H9 (cell line): ENCODE results near the gene ACAD8. TPM values are rescaled to one million over a fixed set of nuclear protein-coding genes. Genes with fewer than 3 reads are reported as not detected.

Source experiments
- DNase-seq: peaks from one replicate; pipeline ENCODE4 v3.0.0-alpha.2; 2017
- H2AFZ ChIP-seq: one replicate; pipeline ENCODE4 v1.6.1; 2013; ENCODE audit warnings: mild to moderate bottlenecking, low read length, control low read depth, moderate library complexity
- H2AK5ac ChIP-seq: 2 replicates; pipeline ENCODE4 v1.6.1; 2013; ENCODE audit warnings: low read length, control low read depth, mixed read lengths; ENCODE audit not compliant: insufficient read length
- H2BK120ac ChIP-seq: one replicate; pipeline ENCODE4 v1.6.1; 2013; ENCODE audit warnings: low read depth, mild to moderate bottlenecking, low read length, control low read depth, inconsistent platforms; ENCODE audit not compliant: poor library complexity, severe bottlenecking
- H2BK12ac ChIP-seq: 2 replicates; pipeline ENCODE4 v1.6.1; 2013; ENCODE audit warnings: low read length, control low read depth, mixed read lengths, low read depth; ENCODE audit not compliant: insufficient read length
- H2BK15ac ChIP-seq: 2 replicates; pipeline ENCODE4 v1.6.1; 2013; ENCODE audit warnings: low read depth, low read length, control low read depth
- H2BK20ac ChIP-seq: one replicate; pipeline ENCODE4 v1.6.1; 2013; ENCODE audit warnings: low read depth, mild to moderate bottlenecking, low read length, control low read depth, inconsistent platforms; ENCODE audit not compliant: poor library complexity, severe bottlenecking
- H2BK5ac ChIP-seq: 2 replicates; pipeline ENCODE4 v1.6.1; 2013; ENCODE audit warnings: low read length, control low read depth, mixed read lengths; ENCODE audit not compliant: insufficient read length
- H3K14ac ChIP-seq: 2 replicates; pipeline ENCODE4 v1.6.1; 2013; ENCODE audit warnings: low read length, control low read depth; ENCODE audit not compliant: insufficient read depth
- H3K18ac ChIP-seq: 2 replicates; pipeline ENCODE4 v1.6.1; 2013; ENCODE audit warnings: low read depth, mild to moderate bottlenecking, mixed read lengths, low read length, control low read depth; ENCODE audit not compliant: insufficient read length
- H3K23ac ChIP-seq: 2 replicates; pipeline ENCODE4 v1.6.1; 2013; ENCODE audit warnings: low read length, control low read depth, mixed read lengths, low read depth; ENCODE audit not compliant: insufficient read length
- H3K23me2 ChIP-seq: 2 replicates; pipeline ENCODE4 v1.6.1; 2013; ENCODE audit warnings: low read depth, mild to moderate bottlenecking, mixed read lengths, low read length, control low read depth; ENCODE audit not compliant: insufficient read length, poor library complexity, severe bottlenecking
- H3K27ac ChIP-seq: 2 replicates; pipeline ENCODE4 v1.5.1; 2013; ENCODE audit warnings: low read length, control low read depth, mixed read lengths, low read depth; ENCODE audit not compliant: insufficient read length
- H3K27me3 ChIP-seq: 2 replicates; pipeline ENCODE4 v1.6.1; 2013; ENCODE audit warnings: low read length, control low read depth, inconsistent platforms; ENCODE audit not compliant: insufficient read depth
- H3K4ac ChIP-seq: 2 replicates; pipeline ENCODE4 v1.6.1; 2013; ENCODE audit warnings: low read depth, mild to moderate bottlenecking, control low read depth, inconsistent platforms, low read length, moderate library complexity
- H3K4me1 ChIP-seq: 2 replicates; pipeline ENCODE4 v1.6.1; 2013; ENCODE audit warnings: low read length, control low read depth, inconsistent platforms; ENCODE audit not compliant: insufficient read depth
- H3K4me2 ChIP-seq: 2 replicates; pipeline ENCODE4 v1.6.1; 2013; ENCODE audit warnings: low read length, control low read depth, mixed read lengths; ENCODE audit not compliant: insufficient read length, insufficient read depth
- H3K56ac ChIP-seq: 2 replicates; pipeline ENCODE4 v1.6.1; 2013; ENCODE audit warnings: low read depth, mild to moderate bottlenecking, mixed read lengths, low read length, control low read depth; ENCODE audit not compliant: insufficient read length
- H3K79me1 ChIP-seq: 2 replicates; pipeline ENCODE4 v1.6.1; 2013; ENCODE audit warnings: low read depth, mild to moderate bottlenecking, moderate library complexity, low read length, control low read depth, inconsistent platforms; ENCODE audit not compliant: insufficient read depth, poor library complexity, severe bottlenecking
- H3K79me2 ChIP-seq: 2 replicates; pipeline ENCODE4 v1.6.1; 2013; ENCODE audit warnings: low read length, control low read depth, inconsistent platforms; ENCODE audit not compliant: insufficient read depth
- H3K9ac ChIP-seq: 2 replicates; pipeline ENCODE4 v1.6.1; 2013; ENCODE audit warnings: low read length, control low read depth, mixed read lengths; ENCODE audit not compliant: insufficient read length; ENCODE audit errors: extremely low read depth
- H3K9me3 ChIP-seq: one replicate; pipeline ENCODE4 v1.6.1; 2013; ENCODE audit warnings: low read depth, low read length, inconsistent platforms; ENCODE audit not compliant: control insufficient read depth
- H3T11ph ChIP-seq: one replicate; pipeline ENCODE4 v1.6.1; 2013; ENCODE audit warnings: mild to moderate bottlenecking, low read length, control low read depth, inconsistent platforms
- H4K20me1 ChIP-seq: one replicate; pipeline ENCODE4 v1.6.1; 2013; ENCODE audit not compliant: control insufficient read depth, insufficient read length, insufficient read depth
- H4K5ac ChIP-seq: 2 replicates; pipeline ENCODE4 v1.6.1; 2013; ENCODE audit warnings: low read depth, mild to moderate bottlenecking, mixed read lengths, low read length, control low read depth; ENCODE audit not compliant: insufficient read length
- H4K8ac ChIP-seq: replicated peaks from 2 replicates; pipeline ENCODE4 v1.6.1; 2013; ENCODE audit warnings: low read length, control low read depth, mixed read lengths, low read depth; ENCODE audit not compliant: insufficient read length
- H4K91ac ChIP-seq: 2 replicates; pipeline ENCODE4 v1.6.1; 2013; ENCODE audit warnings: low read depth, mild to moderate bottlenecking, moderate library complexity, mixed read lengths, low read length, control low read depth; ENCODE audit not compliant: insufficient read length
- H3K27ac Mint-ChIP-seq, 3 experiments: 2 replicates in 2 of 3; 3 replicates in 1 of 3; pipeline ENCODE4 v1.8.0; 2020 to 2021; ENCODE audit warnings: mixed read lengths in 3 of 3, mild to moderate bottlenecking in 1 of 3, moderate library complexity in 1 of 3
- H3K27me3 Mint-ChIP-seq: 2 replicates; pipeline ENCODE4 v1.8.0; 2021; ENCODE audit warnings: low read depth, mild to moderate bottlenecking, moderate library complexity, mixed read lengths
- H3K36me3 Mint-ChIP-seq, 3 experiments: 2 replicates in 2 of 3; 3 replicates in 1 of 3; pipeline ENCODE4 v1.8.0; 2020 to 2021; ENCODE audit warnings: low read depth in 3 of 3, mixed read lengths in 3 of 3; ENCODE audit not compliant: insufficient read depth in 1 of 3
- H3K4me1 Mint-ChIP-seq, 2 experiments: 2 replicates each; pipeline ENCODE4 v1.8.0; 2020; ENCODE audit warnings: mixed read lengths in 2 of 2
- H3K4me3 Mint-ChIP-seq, 2 experiments: 2 replicates in 1 of 2; 3 replicates in 1 of 2; pipeline ENCODE4 v1.8.0; 2020 to 2021; ENCODE audit warnings: mild to moderate bottlenecking in 2 of 2, mixed read lengths in 2 of 2, moderate library complexity in 1 of 2
- H3K9me3 Mint-ChIP-seq, 2 experiments: 2 replicates in 1 of 2; 3 replicates in 1 of 2; pipeline ENCODE4 v1.8.0; 2020; ENCODE audit warnings: mild to moderate bottlenecking in 2 of 2, mixed read lengths in 2 of 2, moderate library complexity in 1 of 2
- CTCF ChIP-seq: fragments of 200-600 bp; sonication (generic); conservative IDR thresholded peaks from 3 replicates; pipeline ENCODE4 v1.8.0; 2021; ENCODE audit warnings: antibody characterized with exemption, mild to moderate bottlenecking
- WGBS: extraction: QIAGEN DNeasy Blood & Tissue Kit; methylation state at CpG from one replicate; pipeline ENCODE4 v1.1.7; 2013; ENCODE audit warnings: missing lambda C conversion rate, low lambda C conversion rate, mixed read lengths; ENCODE audit not compliant: insufficient read length; ENCODE audit errors: extremely low coverage; 5-methylcytosine and 5-hydroxymethylcytosine counted together
- total RNA-seq: library from RNA; stranded (reverse); gene quantifications from 2 replicates; pipeline ENCODE4 v1.2.1, GENCODE V29; 2021

ACAD8 gene
- total RNA-seq, 1 experiment from 2014 or later: 46.8 TPM

GRCh38 chr11:134291196-134291595, 37.8 kb downstream of the ACAD8 start:
- Histone ChIP-seq H3K14ac (no peak overlapping the region), H3K27ac (no peak overlapping the region)
- WGBS: no CpG with 5 or more reads among the region's 6 CpGs

More at GRCh38 chr11:134291196-134291595, 37.8 kb downstream of the ACAD8 start:
- Histone ChIP-seq H4K8ac (no peak overlapping the region), H2BK12ac (no peak overlapping the region), H3K23me2 (no peaks in the 10 kb centered on the region), H2BK15ac (no peak overlapping the region), H4K91ac (no peak overlapping the region), H2BK5ac (no peak overlapping the region), H3K23ac (no peak overlapping the region), H2AFZ (no peak overlapping the region), H3K18ac (no peak overlapping the region), H3K9ac (no peak overlapping the region), H3K27me3 (no peaks in the 10 kb centered on the region), H3K9me3 (no peaks in the 10 kb centered on the region), H3T11ph (no peak overlapping the region), H3K56ac (no peak overlapping the region), H4K5ac (no peak overlapping the region), H3K79me2 (no peaks in the 10 kb centered on the region), H3K4me1 (no peaks in the 10 kb centered on the region), H3K79me1 (no peaks in the 10 kb centered on the region), H2BK20ac (no peak overlapping the region), H2BK120ac (no peak overlapping the region), H3K4me2 (no peak overlapping the region), H4K20me1 (no peaks in the 10 kb centered on the region), H2AK5ac (no peak overlapping the region), H3K4ac (no peak overlapping the region)
- H3K4me3 Mint-ChIP-seq: no peak overlapping the region
- H3K36me3 Mint-ChIP-seq: peaks cover 11 to 35% (median 24%) of the 10 kb centered on the region in 3 experiments
- TF ChIP-seq CTCF: no peak
- H3K27me3 Mint-ChIP-seq: no peaks in the 10 kb centered on the region
- H3K9me3 Mint-ChIP-seq: no peaks in the 10 kb centered on the region; a peak in 1 of 5 replicates
- DNase-seq: no peak
- H3K27ac Mint-ChIP-seq: no peak overlapping the region; a peak in 1 of 7 replicates
- peaks cover 12 to 14% of the 10 kb centered on the region in 2 experiments for H3K4me1 Mint-ChIP-seq
